Lower lobe of right lung (tissue), 2 donors: Measurements from ENCODE around the gene CEMIP. TPM values are rescaled to one million over a fixed set of nuclear protein-coding genes. Genes with fewer than 3 reads are reported as not detected.

Experiments
- ATAC-seq, 2 donors: fragments of 200-7000 bp; cut with Tn5 transposase; one replicate each; pipeline ENCODE4 v1.9.1; 2020 to 2022; ENCODE audit warnings: mild to moderate bottlenecking in 2 of 2, moderate library complexity in 2 of 2
- DNase-seq: peaks from one replicate; pipeline ENCODE4 v3.0.0-alpha.2; 2020
- H3K27ac ChIP-seq: fragments of 200-600 bp; one replicate; pipeline ENCODE4 v1.8.0; 2022
- H3K27me3 ChIP-seq: fragments of 200-600 bp; one replicate; pipeline ENCODE4 v1.8.0; 2022; ENCODE audit warnings: low read depth
- H3K36me3 ChIP-seq: fragments of 200-600 bp; one replicate; pipeline ENCODE4 v1.8.0; 2022; ENCODE audit warnings: mild to moderate bottlenecking
- H3K4me1 ChIP-seq: fragments of 200-600 bp; one replicate; pipeline ENCODE4 v1.8.0; 2022
- H3K4me3 ChIP-seq: fragments of 200-600 bp; one replicate; pipeline ENCODE4 v1.8.0; 2022; ENCODE audit warnings: mild to moderate bottlenecking
- H3K9me3 ChIP-seq: fragments of 200-600 bp; one replicate; pipeline ENCODE4 v1.8.0; 2022
- CTCF ChIP-seq: fragments of 200-600 bp; IDR thresholded peaks from one replicate; pipeline ENCODE4 v1.8.0; 2022; ENCODE audit warnings: antibody characterized with exemption, mild to moderate bottlenecking
- intact Hi-C: fragments of 100-400 bp; cut with DNase I; formaldehyde crosslinking; loops from one replicate; pipeline ENCODE4 v1.11.0; 2022
- long read RNA-seq: library from polyadenylated mRNA; unstranded; transcript quantifications from one replicate; pipeline ENCODE4 v2.0.0, GENCODE V29; 2021
- total RNA-seq: library from RNA; stranded (reverse); fragmentation: NEBNext Ultra II Directional; extraction: Animal tissue kit (Norgen Biotek cat#: 25700); gene quantifications from one replicate; pipeline ENCODE4 v1.2.1, GENCODE V29; 2021
- donor health status: DM: no; HTN: yes; CAD: no; lungs with severe emphysema.

Gene CEMIP
- 7.3 TPM for total RNA-seq
- long read RNA-seq, partial matches to known transcripts: 1 of 9 reads
- long read RNA-seq, other reads (novel, unspliced or antisense): 8 of 9 reads

- peak; percentile 92 for ATAC-seq
- TF ChIP-seq CTCF: peak; percentile 80
- no peaks in the 10 kb centered on the region for H3K9me3 ChIP-seq
- no peak within 1 kb of the TSS for H3K27ac ChIP-seq
- H3K27me3 ChIP-seq: peaks cover 24% of the 10 kb centered on the region
- H3K4me3 ChIP-seq: peak within 1 kb of the TSS; percentile 58
- no peaks in the 10 kb centered on the region for H3K36me3 ChIP-seq
- intact Hi-C loops: loop anchor here (5.0 to 10.0 kb wide), 2 partner anchors 212 to 324 kb away; no protein-coding TSS in a partner anchor
- H3K4me1 ChIP-seq: peaks cover 51% of the 10 kb centered on the region
- DNase-seq: peak; percentile 80
Measured at GRCh38 chr15:80778964-80779657, at the start of gene CEMIP. TSS of gene CEMIP (plus strand) at chr15:80779370. CDS start at chr15:80873880, 94,510 bp downstream.

GRCh38 chr15:80730387-80730786 is 48.8 kb upstream of the CEMIP start:
- DNase-seq (no peak), ATAC-seq (no peak)
- intact Hi-C loops: no loop called here
- H3K27ac ChIP-seq: no peak overlapping the region
- H3K9me3 ChIP-seq: no peaks in the 10 kb centered on the region
- H3K4me1 ChIP-seq: peaks cover 12% of the 10 kb centered on the region
- H3K27me3 ChIP-seq: no peaks in the 10 kb centered on the region
- TF ChIP-seq CTCF: no peak
- no peak overlapping the region for H3K4me3 ChIP-seq
- no peaks in the 10 kb centered on the region for H3K36me3 ChIP-seq

- TF ChIP-seq CTCF: no peak
- Histone ChIP-seq H3K27ac (no peak overlapping the region), H3K27me3 (no peaks in the 10 kb centered on the region), H3K4me1 (peaks cover 16% of the 10 kb centered on the region), H3K9me3 (no peaks in the 10 kb centered on the region), H3K36me3 (no peaks in the 10 kb centered on the region), H3K4me3 (no peak overlapping the region)
- no peak for DNase-seq
- intact Hi-C loops: no loop called here
- ATAC-seq: no peak
Measured at GRCh38 chr15:80730926-80731325, 48.2 kb upstream of the CEMIP start.

GRCh38 chr15:80732167-80732566 is 47.0 kb upstream of the CEMIP start:
- no peak for TF ChIP-seq CTCF
- no peaks in the 10 kb centered on the region for H3K9me3 ChIP-seq
- peaks cover 16% of the 10 kb centered on the region for H3K4me1 ChIP-seq
- intact Hi-C loops: no loop called here
- ATAC-seq (no peak), DNase-seq (no peak)
- no peaks in the 10 kb centered on the region for H3K27me3 ChIP-seq
- H3K36me3 ChIP-seq: no peaks in the 10 kb centered on the region
- H3K27ac ChIP-seq: no peak overlapping the region
- no peak overlapping the region for H3K4me3 ChIP-seq

GRCh38 chr15:80732818-80733217 is 46.4 kb upstream of the CEMIP start:
- Histone ChIP-seq H3K36me3 (no peaks in the 10 kb centered on the region), H3K4me3 (no peak overlapping the region), H3K27me3 (no peaks in the 10 kb centered on the region), H3K9me3 (no peaks in the 10 kb centered on the region), H3K27ac (peak overlapping the region; percentile 37), H3K4me1 (peaks cover 16% of the 10 kb centered on the region)
- ATAC-seq: peak in 1 of 2 donors; percentile 32
- intact Hi-C loops: no loop called here
- no peak for DNase-seq
- no peak for TF ChIP-seq CTCF
